Esophagus squamous epithelium (tissue), 5 donors: ENCODE data around the gene ALG11. TPM values are rescaled to one million over a fixed set of nuclear protein-coding genes. Genes with fewer than 3 reads are reported as not detected.

Source experiments
- DNase-seq: peaks from one replicate; lab custom pipeline; 2025; lab: John Stamatoyannopoulos, UW
- H3K27ac ChIP-seq, 4 donors: fragments of 200-600 bp; sonication (generic); one replicate each; pipeline ENCODE4 v1.5.1; 2016 to 2019; ENCODE audit warnings: mild to moderate bottlenecking in 1 of 4
- H3K27me3 ChIP-seq, 4 donors: fragments of 200-600 bp; sonication (generic); 1 replicate in 3 of 4; 2 replicates in 1 of 4; pipeline versions ENCODE4 v1.5.1 to v1.6.0; 2017 to 2021; ENCODE audit warnings: antibody characterized with exemption in 1 of 4
- H3K36me3 ChIP-seq, 3 donors: fragments of 200-600 bp; sonication (generic); one replicate each; pipeline ENCODE4 v1.5.1; 2016 to 2019
- H3K4me1 ChIP-seq, 3 donors: fragments of 200-600 bp; sonication (generic); one replicate each; pipeline ENCODE4 v1.5.1; 2017 to 2019
- H3K4me3 ChIP-seq, 4 donors: fragments of 200-600 bp; sonication (generic); 1 replicate in 3 of 4; 2 replicates in 1 of 4; pipeline ENCODE4 v1.5.1; 2016 to 2019; ENCODE audit warnings: mild to moderate bottlenecking in 2 of 4, moderate library complexity in 1 of 4
- H3K9me3 ChIP-seq, 3 donors: fragments of 200-600 bp; sonication (generic); one replicate each; pipeline ENCODE4 v1.5.1; 2016 to 2019
- CTCF ChIP-seq, 6 experiments: fragments of 450-650 bp in 4 of 6; fragments of 200-600 bp in 2 of 6; sonication (generic) in 2 of 6; IDR thresholded peaks; one replicate each; pipeline ENCODE4 v1.5.1; 2016 to 2019; ENCODE audit warnings: antibody characterized with exemption in 6 of 6, mild to moderate bottlenecking in 4 of 6, moderate library complexity in 4 of 6
- POLR2A ChIP-seq, 4 donors: fragments of 450-650 bp; IDR thresholded peaks; one replicate each; pipeline ENCODE4 v1.6.1; 2017; ENCODE audit warnings: antibody characterized with exemption in 4 of 4, mild to moderate bottlenecking in 4 of 4, moderate library complexity in 3 of 4
- WGBS, 2 donors: methylation state at CpG; one replicate each; pipeline ENCODE4 v1.1.5; 2018; 5-methylcytosine and 5-hydroxymethylcytosine counted together
- intact Hi-C: fragments of 100-400 bp; cut with DNase I; formaldehyde crosslinking; loops from one replicate; pipeline ENCODE4 v1.15.0; 2022
- total RNA-seq, 4 donors: library from RNA; depleted of rRNA; stranded (reverse); fragments of >200 nt; gene quantifications; one replicate each; pipeline ENCODE4 v1.1.0, GENCODE V29; 2016
- donor health status: DM: yes; HTN: yes; CAD: no.

The ALG11 gene
- total RNA-seq, 4 donors from 2014 or later: 10.7 to 21.2 (median 14.4) TPM

- no peaks in the 10 kb centered on the region for H3K9me3 ChIP-seq
- no peaks in the 10 kb centered on the region for H3K36me3 ChIP-seq
- no peak overlapping the region for H3K27ac ChIP-seq
- TF ChIP-seq POLR2A (IDR thresholded peaks at IDR 0.05): no peak
- TF ChIP-seq CTCF (IDR thresholded peaks at IDR 0.05): no peak
- DNase-seq: no peak
- no peaks in the 10 kb centered on the region for H3K4me1 ChIP-seq
- intact Hi-C loops: no loop called here
- H3K27me3 ChIP-seq: no peaks in the 10 kb centered on the region
- H3K4me3 ChIP-seq: no peak overlapping the region
- 93 to 94% methylated on average over 1 of the region's 1 CpG for WGBS, 2 donors
Observed at GRCh38 chr13:52036037-52036436, 23.8 kb downstream of the ALG11 start.

- Histone ChIP-seq H3K27me3 (no peaks in the 10 kb centered on the region), H3K27ac (no peak overlapping the region), H3K9me3 (no peaks in the 10 kb centered on the region), H3K36me3 (no peaks in the 10 kb centered on the region), H3K4me3 (no peak overlapping the region), H3K4me1 (no peaks in the 10 kb centered on the region)
- no peak for TF ChIP-seq CTCF (IDR thresholded peaks at IDR 0.05)
- TF ChIP-seq POLR2A (IDR thresholded peaks at IDR 0.05): no peak
- WGBS, 2 donors: 87 to 95% methylated on average over 3 of the region's 3 CpGs
- no peak for DNase-seq
- intact Hi-C loops: no loop called here
Observed at GRCh38 chr13:52043675-52044074, 31.5 kb downstream of the ALG11 start.

GRCh38 chr13:52047463-52047862 lies 35.3 kb downstream of the ALG11 start:
- intact Hi-C loops: no loop called here
- H3K4me1 ChIP-seq: no peaks in the 10 kb centered on the region
- no peaks in the 10 kb centered on the region for H3K27me3 ChIP-seq
- no peak for TF ChIP-seq CTCF (IDR thresholded peaks at IDR 0.05)
- TF ChIP-seq POLR2A (IDR thresholded peaks at IDR 0.05): no peak
- H3K36me3 ChIP-seq: no peaks in the 10 kb centered on the region
- H3K9me3 ChIP-seq: no peaks in the 10 kb centered on the region
- no peak overlapping the region for H3K4me3 ChIP-seq
- no peak overlapping the region for H3K27ac ChIP-seq
- DNase-seq: no peak
- WGBS, 2 donors: 90 to 92% methylated on average over 3 of the region's 3 CpGs

- Histone ChIP-seq H3K27ac (no peak overlapping the region), H3K27me3 (no peaks in the 10 kb centered on the region), H3K36me3 (no peaks in the 10 kb centered on the region), H3K4me3 (no peak overlapping the region), H3K9me3 (no peaks in the 10 kb centered on the region), H3K4me1 (no peaks in the 10 kb centered on the region)
- 45 to 57% methylated on average over 2 of the region's 2 CpGs for WGBS, 2 donors
- TF ChIP-seq POLR2A (IDR thresholded peaks at IDR 0.05): no peak
- no peak for TF ChIP-seq CTCF (IDR thresholded peaks at IDR 0.05)
- intact Hi-C loops: no loop called here
- DNase-seq: no peak
Observed at GRCh38 chr13:52048516-52048915, 36.3 kb downstream of the ALG11 start.

- 62 to 72% methylated on average over 7 of the region's 7 CpGs for WGBS, 2 donors
- no peaks in the 10 kb centered on the region for H3K9me3 ChIP-seq
- H3K36me3 ChIP-seq: no peaks in the 10 kb centered on the region
- no peak for DNase-seq
- no peak overlapping the region for H3K4me3 ChIP-seq
- TF ChIP-seq POLR2A (IDR thresholded peaks at IDR 0.05) (no peak), CTCF (IDR thresholded peaks at IDR 0.05) (no peak)
- H3K27me3 ChIP-seq: no peaks in the 10 kb centered on the region
- no peaks in the 10 kb centered on the region for H3K4me1 ChIP-seq
- no peak overlapping the region for H3K27ac ChIP-seq
- intact Hi-C loops: no loop called here
Observed at GRCh38 chr13:52051400-52051799, 39.2 kb downstream of the ALG11 start.
